Activated B cell treated with CpG ODN at 0.5 μM for 24 hours (primary cell): Measurements from ENCODE around the gene DIP2C. TPM values are rescaled to one million over a fixed set of nuclear protein-coding genes. Genes with fewer than 3 reads are reported as not detected.

ENCODE experiments used
- ATAC-seq: fragments of 200-7000 bp; cut with Tn5 transposase; one replicate; pipeline ENCODE4 v1.10.0; 2021; ENCODE audit warnings: low read depth, mild to moderate bottlenecking, moderate library complexity
- CTCF ChIA-PET: fragments of 350-600 bp; sonication (Branson Sonifier 250); formaldehyde crosslinking; loops from one replicate; lab custom pipeline; 2021; ENCODE audit warnings: antibody characterized with exemption; lab: Charles Lee
- POLR2A ChIA-PET: fragments of 350-600 bp; sonication (Branson Sonifier 250); formaldehyde crosslinking; loops from one replicate; lab custom pipeline; 2021; ENCODE audit warnings: antibody characterized with exemption; lab: Charles Lee
- DNase-seq: peaks from one replicate; pipeline ENCODE4 v3.0.0; 2022
- H3K27ac Mint-ChIP-seq: one replicate; pipeline ENCODE4 v1.8.0; 2020; ENCODE audit warnings: mixed read lengths
- H3K27me3 Mint-ChIP-seq: one replicate; pipeline ENCODE4 v1.8.0; 2021; ENCODE audit warnings: mixed read lengths
- H3K36me3 Mint-ChIP-seq: one replicate; pipeline ENCODE4 v1.8.0; 2021; ENCODE audit warnings: low read depth, mixed read lengths
- H3K4me1 Mint-ChIP-seq: one replicate; pipeline ENCODE4 v1.8.0; 2021; ENCODE audit warnings: mixed read lengths
- H3K4me3 Mint-ChIP-seq: one replicate; pipeline ENCODE4 v1.8.0; 2020; ENCODE audit warnings: mild to moderate bottlenecking, mixed read lengths
- H3K9me3 Mint-ChIP-seq: one replicate; pipeline ENCODE4 v1.8.0; 2020; ENCODE audit warnings: mixed read lengths
- intact Hi-C: fragments of 100-400 bp; cut with micrococcal nuclease; formaldehyde crosslinking; loops from one replicate; pipeline ENCODE4 v1.15.1; 2024
- total RNA-seq: library from RNA; stranded (reverse); gene quantifications from 2 replicates; pipeline ENCODE4 v1.2.3, GENCODE V29; 2022
- TF ChIP-seq, protein P1 (sequence below): fragments of 200-600 bp; IDR thresholded peaks from one replicate; pipeline ENCODE4 v1.8.0; 2022; ENCODE audit warnings: antibody characterized with exemption, mild to moderate bottlenecking

Gene DIP2C
- total RNA-seq, 1 donor from 2014 or later, result 0.49 TPM

DNA sequence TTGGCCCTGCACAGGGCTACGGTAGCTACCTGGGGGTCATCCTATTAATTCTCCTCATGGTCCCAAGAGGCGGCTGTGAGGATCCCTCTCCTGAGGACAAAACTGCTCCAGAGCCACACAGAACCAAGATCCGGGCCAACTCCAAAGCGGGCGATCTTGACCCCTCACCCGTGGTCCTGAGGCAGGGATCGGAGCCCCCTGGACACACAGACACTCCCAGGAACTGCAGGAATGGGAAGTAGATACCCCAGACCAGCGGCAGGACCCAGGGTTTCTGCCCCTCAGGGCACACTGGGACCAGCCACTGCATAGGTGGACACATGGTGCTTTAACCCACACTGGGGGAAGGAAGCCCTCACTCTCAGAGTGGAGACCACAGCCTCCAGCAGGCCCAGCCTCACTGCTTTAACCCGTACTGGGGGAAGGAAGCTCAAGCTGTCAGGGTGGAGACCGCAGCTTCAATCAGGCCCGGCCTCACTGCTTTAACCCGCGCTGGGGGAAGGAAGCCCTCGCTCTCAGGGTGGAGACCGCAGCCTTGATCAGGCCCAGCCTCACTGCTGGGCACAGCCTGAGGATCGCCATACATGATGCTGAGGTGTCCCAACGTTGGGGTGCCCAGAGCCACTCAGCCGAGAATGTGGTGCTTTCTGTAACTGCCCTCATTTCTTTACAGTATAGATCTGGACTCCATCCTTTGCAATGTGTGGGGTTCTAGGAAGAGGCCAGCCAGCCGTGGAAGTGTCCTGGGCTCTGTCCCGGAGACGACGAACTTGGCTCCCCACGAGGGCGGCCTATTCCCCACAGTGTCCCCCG, 60.1 kb downstream of the DIP2C start:
- no peak overlapping the region for H3K4me3 Mint-ChIP-seq
- H3K27ac Mint-ChIP-seq, result no peak overlapping the region
- ATAC-seq (no peak), DNase-seq (no peak)
- no peaks in the 10 kb centered on the region for H3K9me3 Mint-ChIP-seq
- peaks cover 34% of the 10 kb centered on the region for H3K27me3 Mint-ChIP-seq
- H3K4me1 Mint-ChIP-seq, result no peaks in the 10 kb centered on the region
- ChIA-PET POLR2A (no interaction called here), CTCF (no interaction called here)
- no peaks in the 10 kb centered on the region for H3K36me3 Mint-ChIP-seq
- intact Hi-C loops, result no loop called here
- TF ChIP-seq, protein P1, sequence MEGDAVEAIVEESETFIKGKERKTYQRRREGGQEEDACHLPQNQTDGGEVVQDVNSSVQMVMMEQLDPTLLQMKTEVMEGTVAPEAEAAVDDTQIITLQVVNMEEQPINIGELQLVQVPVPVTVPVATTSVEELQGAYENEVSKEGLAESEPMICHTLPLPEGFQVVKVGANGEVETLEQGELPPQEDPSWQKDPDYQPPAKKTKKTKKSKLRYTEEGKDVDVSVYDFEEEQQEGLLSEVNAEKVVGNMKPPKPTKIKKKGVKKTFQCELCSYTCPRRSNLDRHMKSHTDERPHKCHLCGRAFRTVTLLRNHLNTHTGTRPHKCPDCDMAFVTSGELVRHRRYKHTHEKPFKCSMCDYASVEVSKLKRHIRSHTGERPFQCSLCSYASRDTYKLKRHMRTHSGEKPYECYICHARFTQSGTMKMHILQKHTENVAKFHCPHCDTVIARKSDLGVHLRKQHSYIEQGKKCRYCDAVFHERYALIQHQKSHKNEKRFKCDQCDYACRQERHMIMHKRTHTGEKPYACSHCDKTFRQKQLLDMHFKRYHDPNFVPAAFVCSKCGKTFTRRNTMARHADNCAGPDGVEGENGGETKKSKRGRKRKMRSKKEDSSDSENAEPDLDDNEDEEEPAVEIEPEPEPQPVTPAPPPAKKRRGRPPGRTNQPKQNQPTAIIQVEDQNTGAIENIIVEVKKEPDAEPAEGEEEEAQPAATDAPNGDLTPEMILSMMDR, result no peak

GRCh38 chr10:628386-629045, 61.0 kb downstream of the DIP2C start:
- H3K36me3 Mint-ChIP-seq, result no peaks in the 10 kb centered on the region

DNA sequence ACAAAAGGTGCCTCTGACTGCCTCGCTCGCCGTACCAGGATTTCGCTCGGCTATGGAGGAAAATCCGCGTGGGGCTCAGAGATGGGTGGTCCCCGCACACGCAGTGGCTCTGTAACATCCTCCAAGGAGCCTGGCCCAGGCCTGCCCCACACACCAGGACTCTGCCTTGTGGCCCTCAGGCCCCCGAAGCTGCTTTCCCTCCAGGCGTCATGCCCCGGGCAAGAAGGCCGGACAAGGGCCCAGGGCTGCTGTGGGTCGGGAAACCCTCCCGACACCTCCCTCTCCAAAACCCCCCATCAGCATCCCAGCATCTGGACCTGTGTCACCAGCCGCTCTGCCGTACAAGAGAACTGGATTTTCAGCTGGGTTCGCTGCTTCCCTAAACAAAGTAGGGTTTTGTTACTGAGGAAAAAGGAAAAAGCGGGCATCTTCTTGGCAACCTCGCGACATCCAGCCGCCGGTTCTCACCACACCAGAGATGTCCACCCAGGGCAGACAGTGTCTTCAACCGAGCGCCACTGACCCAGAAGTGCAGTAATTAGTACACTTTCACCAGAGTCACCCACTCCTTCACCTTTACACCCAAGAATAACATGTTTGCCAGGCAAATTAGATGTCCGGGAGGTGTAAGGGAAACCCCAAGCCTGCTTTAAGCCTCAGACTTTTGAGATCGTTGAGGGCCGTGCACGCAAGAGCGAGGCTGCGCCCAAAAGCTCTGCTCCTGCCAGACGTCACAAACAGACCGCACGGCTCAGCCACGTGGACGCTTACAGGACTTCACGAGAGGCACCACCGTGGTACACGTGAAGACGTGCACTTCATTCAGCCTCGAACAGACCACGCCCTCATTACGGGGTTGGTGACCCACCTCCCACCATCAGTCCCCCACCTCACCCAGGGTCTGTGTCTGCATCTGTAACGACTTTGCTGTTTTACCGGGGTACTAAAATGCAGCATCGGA, 62.2 kb downstream of the DIP2C start:
- CTCF ChIA-PET, result no interaction called here
- no peaks in the 10 kb centered on the region for H3K36me3 Mint-ChIP-seq
- no peaks in the 10 kb centered on the region for H3K9me3 Mint-ChIP-seq
- H3K27ac Mint-ChIP-seq, result no peak overlapping the region
- H3K4me1 Mint-ChIP-seq, result no peaks in the 10 kb centered on the region
- intact Hi-C loops, result no loop called here
- TF ChIP-seq, protein P1, result no peak
- DNase-seq, result no peak
- peaks cover 38% of the 10 kb centered on the region for H3K27me3 Mint-ChIP-seq
- H3K4me3 Mint-ChIP-seq, result no peak overlapping the region
- no peak for ATAC-seq
- POLR2A ChIA-PET, result no interaction called here

More at GRCh38 chr10:628386-629045, 61.0 kb downstream of the DIP2C start:
- H3K4me1 Mint-ChIP-seq, result no peaks in the 10 kb centered on the region
- H3K4me3 Mint-ChIP-seq, result no peak overlapping the region
- H3K27me3 Mint-ChIP-seq, result peaks cover 34% of the 10 kb centered on the region
- ChIA-PET POLR2A (no interaction called here), CTCF (no interaction called here)
- intact Hi-C loops, result no loop called here
- ATAC-seq, result no peak
- H3K27ac Mint-ChIP-seq, result no peak overlapping the region
- no peaks in the 10 kb centered on the region for H3K9me3 Mint-ChIP-seq
- TF ChIP-seq, protein P1, result no peak
- DNase-seq, result no peak

DNA sequence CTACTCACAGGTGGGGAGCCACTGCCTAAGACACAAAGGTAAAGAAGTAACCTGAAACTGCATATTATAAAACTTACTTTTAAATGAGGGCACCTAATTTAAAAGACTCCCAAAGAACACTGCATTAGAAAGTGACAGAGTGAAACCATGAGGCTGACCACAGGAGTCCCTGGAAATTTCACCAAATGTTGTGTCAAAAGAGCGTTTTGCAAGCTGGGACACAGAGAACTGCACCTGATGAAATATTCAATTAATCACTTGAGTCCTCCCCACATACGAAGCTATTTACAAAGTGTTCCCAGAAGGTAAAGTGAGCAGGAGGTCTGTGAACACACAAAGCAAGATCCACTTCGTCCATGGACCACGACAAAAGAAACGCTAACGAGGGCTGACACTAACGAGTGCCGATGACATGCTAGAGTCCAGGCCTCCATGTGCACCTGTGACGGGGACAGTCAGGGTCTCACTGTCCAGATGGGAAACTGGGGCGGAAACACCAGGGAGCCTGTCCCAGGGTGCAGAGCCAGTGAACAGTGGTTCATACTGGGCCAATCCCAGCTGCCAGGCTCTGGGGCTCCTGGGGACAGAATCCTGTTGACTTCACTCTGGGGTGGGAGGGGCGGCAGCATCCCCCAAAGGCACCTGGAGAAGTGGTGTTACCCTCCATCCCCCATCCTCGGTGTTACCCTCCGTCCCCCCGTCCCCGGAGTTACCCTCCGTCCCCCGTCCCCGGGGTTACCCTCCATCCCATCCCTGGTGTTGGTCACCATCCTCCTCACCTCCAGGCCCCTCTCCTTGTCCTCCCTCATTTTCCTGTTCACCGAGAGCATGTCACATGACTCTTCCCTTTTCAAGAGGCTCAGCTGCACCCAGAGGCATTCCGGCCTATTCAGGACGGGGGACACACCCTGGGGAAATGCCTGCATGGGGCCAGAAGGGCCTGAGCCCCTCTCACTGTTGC, 63.4 kb downstream of the DIP2C start:
- H3K27me3 Mint-ChIP-seq, result peaks cover 47% of the 10 kb centered on the region

More for the DNA sequence above, 63.4 kb downstream of the DIP2C start:
- intact Hi-C loops, result no loop called here
- ATAC-seq (no peak), DNase-seq (no peak)
- Mint-ChIP-seq H3K9me3 (no peaks in the 10 kb centered on the region), H3K27ac (no peak overlapping the region), H3K36me3 (no peaks in the 10 kb centered on the region), H3K4me1 (peaks cover 6% of the 10 kb centered on the region), H3K4me3 (no peak overlapping the region)
- TF ChIP-seq, protein P1, result no peak
- ChIA-PET CTCF (no interaction called here), POLR2A (no interaction called here)
